Activated T-helper 17 cell treated with anti-CD3 and anti-CD28 coated beads, Interleukin-2, amount 50 U/mL, for 72 hours (primary cell): ENCODE results near the gene FAM83E. TPM values are rescaled to one million over a fixed set of nuclear protein-coding genes. Genes with fewer than 3 reads are reported as not detected.
"Not testable (repeated sequence)": the region's sequence is repeated elsewhere in the genome, so short reads cannot be mapped to it uniquely, and the experiment has no call there.

Source experiments
- ATAC-seq: fragments of 150-1000 bp; cut with Tn5 transposase; replicated peaks from 2 replicates; pipeline ENCODE4 v1.10.0; 2021; ENCODE audit warnings: mild to moderate bottlenecking, moderate library complexity
- H3K27ac Mint-ChIP-seq: one replicate; pipeline ENCODE4 v1.8.0; 2022; ENCODE audit warnings: mixed read lengths
- H3K27me3 Mint-ChIP-seq: one replicate; pipeline ENCODE4 v1.8.0; 2022; ENCODE audit warnings: mixed read lengths
- H3K36me3 Mint-ChIP-seq: one replicate; pipeline ENCODE4 v1.8.0; 2022; ENCODE audit warnings: low read depth, mild to moderate bottlenecking, mixed read lengths
- H3K4me1 Mint-ChIP-seq: one replicate; pipeline ENCODE4 v1.8.0; 2022; ENCODE audit warnings: mixed read lengths
- H3K4me3 Mint-ChIP-seq: one replicate; pipeline ENCODE4 v1.8.0; 2022; ENCODE audit warnings: mild to moderate bottlenecking, mixed read lengths
- H3K9me3 Mint-ChIP-seq: one replicate; pipeline ENCODE4 v1.8.0; 2022; ENCODE audit warnings: mixed read lengths
- total RNA-seq, 2 donors: library from RNA; stranded (reverse); gene quantifications; one replicate each; pipeline ENCODE4 v1.2.3, GENCODE V29; 2022

The FAM83E gene
- total RNA-seq, 2 donors from 2014 or later, result 4.6 to 8.6 TPM

DNA sequence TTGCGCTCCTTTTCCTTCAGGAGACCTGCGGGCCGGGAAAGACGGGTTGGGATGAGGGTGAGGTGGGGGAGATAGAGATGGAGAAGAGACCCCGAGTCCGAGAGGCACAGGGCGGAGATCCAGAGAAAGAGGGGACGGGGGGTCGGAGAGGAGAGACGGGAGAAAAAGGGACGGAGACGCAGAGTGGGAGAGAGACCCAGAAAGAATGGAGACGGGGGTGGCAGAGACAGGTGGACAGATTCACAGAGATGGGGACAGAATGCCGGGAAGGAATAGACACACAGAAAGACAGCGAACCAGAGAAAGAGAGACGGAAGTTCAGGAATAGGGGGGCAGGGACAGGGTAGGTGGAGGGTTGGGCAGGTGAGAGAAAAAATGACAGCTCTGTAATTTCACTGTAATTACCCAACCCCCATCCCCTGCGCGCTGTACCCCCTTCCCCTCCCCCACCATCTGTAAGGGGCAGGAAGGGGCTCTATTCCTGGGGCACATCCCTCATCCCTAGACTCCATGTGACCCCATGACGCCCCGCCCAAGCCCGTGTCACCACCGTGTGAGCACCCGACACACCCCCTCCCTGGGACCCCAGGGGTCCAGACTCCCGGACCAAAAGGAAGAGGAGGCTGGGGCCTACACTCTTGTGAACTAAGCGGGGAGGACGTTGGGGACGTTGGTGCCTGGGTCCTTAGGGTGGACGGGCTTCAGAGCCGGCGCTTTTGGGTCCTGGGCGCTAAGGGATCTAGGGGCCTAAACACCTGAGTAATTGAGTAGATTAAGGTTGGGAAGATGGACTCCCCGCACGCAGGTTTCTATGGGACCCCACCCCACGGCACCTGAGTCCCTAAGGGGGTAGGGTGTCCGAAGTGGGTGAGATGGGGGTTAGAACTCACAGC, 21.3 kb upstream of the FAM83E start:
- Mint-ChIP-seq H3K4me1 (peaks cover 35% of the 10 kb centered on the region), H3K27me3 (no peaks in the 10 kb centered on the region)

DNA sequence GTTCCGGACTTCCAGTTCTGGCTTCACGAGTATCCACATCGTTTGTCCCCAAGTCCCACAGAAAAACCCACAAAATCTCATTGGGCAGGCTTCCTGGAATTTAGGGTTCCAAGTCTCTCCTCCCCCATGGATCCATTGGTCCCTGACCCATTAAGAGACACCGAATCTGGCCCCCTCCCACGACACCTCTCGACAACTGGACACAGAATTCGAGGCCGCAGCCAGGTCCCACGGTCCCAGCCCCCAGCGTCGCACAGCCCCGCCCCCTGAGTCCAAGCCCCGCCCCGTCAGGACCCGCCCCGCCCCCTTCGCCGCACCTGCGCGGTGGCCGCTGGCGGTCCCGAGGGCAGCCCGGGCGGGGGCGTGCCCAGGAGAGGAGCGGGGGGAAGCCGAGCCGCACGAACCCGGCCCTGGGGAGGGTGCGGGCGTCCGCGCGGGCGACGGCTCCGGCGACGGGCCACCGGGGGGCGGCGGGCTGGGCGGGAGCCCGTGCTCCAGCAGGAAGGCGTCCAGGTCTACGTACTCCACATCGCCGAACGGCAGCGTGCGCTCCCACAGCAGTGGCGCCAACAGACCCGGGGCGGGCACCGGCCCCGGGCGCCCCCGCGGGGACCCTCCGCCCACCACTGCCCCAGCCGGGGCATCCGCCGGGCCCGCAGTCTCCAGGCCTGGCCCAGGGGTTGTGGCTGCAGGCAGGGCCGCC, 20.5 kb upstream of the FAM83E start:
- H3K4me1 Mint-ChIP-seq, result peaks cover 35% of the 10 kb centered on the region
- peaks cover 4% of the 10 kb centered on the region for H3K9me3 Mint-ChIP-seq
- no peaks in the 10 kb centered on the region for H3K27me3 Mint-ChIP-seq
- H3K36me3 Mint-ChIP-seq, result peaks cover 10% of the 10 kb centered on the region
- H3K4me3 Mint-ChIP-seq, result peak overlapping the region; percentile 96
- peak overlapping the region; percentile 85 for H3K27ac Mint-ChIP-seq
- peak; percentile 47 for ATAC-seq

More for the DNA sequence above, 21.3 kb upstream of the FAM83E start:
- H3K4me3 Mint-ChIP-seq, result peak overlapping the region; percentile 96
- peak overlapping the region; percentile 84 for H3K27ac Mint-ChIP-seq
- H3K9me3 Mint-ChIP-seq, result peaks cover 4% of the 10 kb centered on the region
- ATAC-seq, result no peak
- H3K36me3 Mint-ChIP-seq, result peaks cover 6% of the 10 kb centered on the region

DNA sequence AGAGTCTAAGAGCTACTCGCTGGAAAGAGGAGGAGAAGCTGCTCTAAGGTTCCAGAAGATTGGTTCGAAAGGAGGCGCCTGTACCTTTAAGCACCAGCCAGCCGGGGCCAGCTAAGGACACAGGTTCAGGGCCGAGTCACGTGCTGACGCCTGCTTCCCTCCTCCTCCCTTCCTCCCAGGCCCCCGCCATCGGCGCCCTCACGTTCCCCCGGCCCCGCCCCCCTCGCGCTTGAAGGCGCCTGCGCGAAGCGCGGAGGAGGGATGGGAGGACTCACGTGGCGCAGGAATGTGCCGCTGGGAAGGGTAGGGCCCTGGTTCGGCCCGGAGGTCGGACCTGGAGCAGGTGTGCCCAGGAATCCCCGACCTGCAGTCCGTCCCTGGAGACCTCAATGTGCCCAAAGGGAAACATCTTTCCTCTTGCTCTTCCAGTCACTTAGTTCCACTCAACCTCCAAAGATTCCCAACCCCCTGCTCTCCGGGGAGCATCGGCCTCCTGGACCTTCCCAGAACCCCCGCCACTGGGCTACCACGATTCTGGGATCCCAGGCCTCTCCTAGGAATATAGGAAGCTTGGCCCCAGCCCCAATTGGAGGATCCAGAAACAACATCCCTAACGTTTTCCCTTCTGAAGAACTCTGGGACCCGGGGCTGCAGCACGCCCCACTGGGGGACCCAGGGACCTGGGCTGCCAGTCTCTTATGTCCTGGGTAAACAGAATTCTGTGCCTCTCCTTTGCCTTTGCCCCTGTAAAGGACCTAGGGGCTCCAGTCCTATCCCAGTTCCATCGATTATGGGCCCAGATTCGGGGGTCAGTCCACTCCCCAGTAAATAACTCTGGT, 19.8 kb upstream of the FAM83E start:
- Mint-ChIP-seq H3K27me3 (no peaks in the 10 kb centered on the region), H3K4me1 (peaks cover 30% of the 10 kb centered on the region), H3K9me3 (peaks cover 4% of the 10 kb centered on the region), H3K4me3 (peak overlapping the region; percentile 96), H3K36me3 (peaks cover 14% of the 10 kb centered on the region), H3K27ac (peak overlapping the region; percentile 85)
- ATAC-seq, result peak; percentile 56

GRCh38 chr19:48634036-48634342, 19.1 kb upstream of the FAM83E start:
- H3K36me3 Mint-ChIP-seq, result peaks cover 14% of the 10 kb centered on the region
- peak overlapping the region; percentile 85 for H3K27ac Mint-ChIP-seq
- peak overlapping the region; percentile 96 for H3K4me3 Mint-ChIP-seq
- no peak for ATAC-seq
- H3K9me3 Mint-ChIP-seq, result peaks cover 4% of the 10 kb centered on the region
- no peaks in the 10 kb centered on the region for H3K27me3 Mint-ChIP-seq
- peaks cover 30% of the 10 kb centered on the region for H3K4me1 Mint-ChIP-seq

- Mint-ChIP-seq H3K27ac (peak overlapping the region; percentile 85), H3K4me1 (peaks cover 25% of the 10 kb centered on the region)
Observed at GRCh38 chr19:48633148-48634035, 18.5 kb upstream of the FAM83E start.

DNA sequence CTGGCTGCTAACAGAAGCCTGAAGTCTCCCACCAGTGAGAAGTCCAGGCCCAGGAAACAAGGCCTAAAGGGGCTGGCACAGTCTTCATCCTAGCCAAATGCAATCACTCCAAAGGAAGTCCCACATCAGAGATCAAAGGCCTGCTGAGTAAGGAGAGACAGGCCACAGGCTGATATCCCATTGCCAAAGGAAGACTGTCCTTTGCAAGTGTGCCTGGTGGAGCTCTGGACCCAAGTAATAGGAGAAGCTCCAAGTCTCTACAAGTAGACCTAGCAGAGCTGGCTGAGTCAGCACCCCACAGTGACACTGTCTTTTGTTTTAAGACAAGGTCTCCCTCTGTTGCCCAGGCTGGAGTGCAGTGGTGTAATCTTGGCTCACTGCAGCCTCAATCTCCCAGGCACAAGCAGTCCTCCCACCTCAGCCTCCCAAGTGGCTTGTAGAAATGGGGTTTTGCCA, 17.8 kb upstream of the FAM83E start:
- Mint-ChIP-seq H3K9me3 (peaks cover 3% of the 10 kb centered on the region), H3K4me1 (peaks cover 19% of the 10 kb centered on the region), H3K36me3 (peaks cover 17% of the 10 kb centered on the region), H3K27me3 (no peaks in the 10 kb centered on the region), H3K27ac (no peak overlapping the region), H3K4me3 (no peak overlapping the region)
- no peak for ATAC-seq

More at GRCh38 chr19:48633148-48634035, 18.5 kb upstream of the FAM83E start:
- ATAC-seq, result no peak
- Mint-ChIP-seq H3K27me3 (no peaks in the 10 kb centered on the region), H3K9me3 (peaks cover 4% of the 10 kb centered on the region), H3K36me3 (peaks cover 20% of the 10 kb centered on the region), H3K4me3 (peak overlapping the region; percentile 96)

DNA sequence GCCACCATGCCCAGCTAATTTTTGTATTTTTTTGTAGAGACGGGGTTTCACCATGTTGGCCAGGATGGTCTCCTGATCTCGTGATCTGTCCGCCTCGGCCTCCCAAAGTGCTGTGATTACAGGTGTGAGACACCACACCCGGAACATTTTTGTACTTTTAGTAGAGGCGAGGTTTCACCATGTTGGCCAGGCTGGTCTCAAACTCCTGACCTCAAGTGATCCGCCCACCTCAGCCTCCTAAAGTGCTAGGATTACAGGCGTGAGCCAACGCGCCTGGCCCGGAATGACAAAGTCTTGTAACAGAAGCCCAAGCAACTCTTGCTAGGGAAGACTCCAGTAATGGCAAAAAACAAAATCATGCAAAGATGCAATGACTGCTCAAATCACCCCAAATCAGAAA, 17.4 kb upstream of the FAM83E start:
- H3K27ac Mint-ChIP-seq, ATAC-seq, H3K27me3 Mint-ChIP-seq, H3K9me3 Mint-ChIP-seq, H3K4me3 Mint-ChIP-seq: not testable (repeated sequence)
- peaks cover 14% of the 10 kb centered on the region for H3K36me3 Mint-ChIP-seq
- H3K4me1 Mint-ChIP-seq, result peaks cover 16% of the 10 kb centered on the region

DNA sequence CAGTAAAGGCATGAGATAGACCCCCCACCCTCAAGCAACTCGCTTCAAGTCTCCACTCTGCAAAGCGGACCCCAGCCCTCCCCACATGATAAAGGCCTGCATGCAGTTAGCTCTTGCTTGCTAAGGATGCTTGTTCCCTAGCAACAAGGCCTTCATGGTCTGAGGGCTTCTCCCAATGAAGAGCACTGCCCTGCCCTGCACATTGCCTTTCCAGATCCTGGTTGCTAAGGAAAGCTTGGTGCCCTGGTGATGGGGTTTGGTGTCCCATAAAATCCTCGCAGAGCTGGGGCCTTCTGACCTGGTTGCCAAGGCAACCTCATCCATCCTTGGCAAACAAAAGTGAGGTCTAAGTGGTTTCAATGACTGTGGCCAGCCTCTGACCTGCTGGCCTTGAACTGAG, 16.3 kb upstream of the FAM83E start:
- ATAC-seq, result no peak
- no peaks in the 10 kb centered on the region for H3K9me3 Mint-ChIP-seq
- H3K4me3 Mint-ChIP-seq, result no peak overlapping the region
- no peak overlapping the region for H3K27ac Mint-ChIP-seq
- peaks cover 15% of the 10 kb centered on the region for H3K4me1 Mint-ChIP-seq
- no peaks in the 10 kb centered on the region for H3K27me3 Mint-ChIP-seq
- H3K36me3 Mint-ChIP-seq, result peaks cover 17% of the 10 kb centered on the region

GRCh38 chr19:48630296-48631063, 15.6 kb upstream of the FAM83E start:
- no peaks in the 10 kb centered on the region for H3K27me3 Mint-ChIP-seq
- H3K4me1 Mint-ChIP-seq, result peaks cover 10% of the 10 kb centered on the region
- ATAC-seq, result no peak
- H3K27ac Mint-ChIP-seq, result peak overlapping the region; percentile 17
- no peaks in the 10 kb centered on the region for H3K9me3 Mint-ChIP-seq
- H3K4me3 Mint-ChIP-seq, result no peak overlapping the region
- H3K36me3 Mint-ChIP-seq, result peaks cover 21% of the 10 kb centered on the region

DNA sequence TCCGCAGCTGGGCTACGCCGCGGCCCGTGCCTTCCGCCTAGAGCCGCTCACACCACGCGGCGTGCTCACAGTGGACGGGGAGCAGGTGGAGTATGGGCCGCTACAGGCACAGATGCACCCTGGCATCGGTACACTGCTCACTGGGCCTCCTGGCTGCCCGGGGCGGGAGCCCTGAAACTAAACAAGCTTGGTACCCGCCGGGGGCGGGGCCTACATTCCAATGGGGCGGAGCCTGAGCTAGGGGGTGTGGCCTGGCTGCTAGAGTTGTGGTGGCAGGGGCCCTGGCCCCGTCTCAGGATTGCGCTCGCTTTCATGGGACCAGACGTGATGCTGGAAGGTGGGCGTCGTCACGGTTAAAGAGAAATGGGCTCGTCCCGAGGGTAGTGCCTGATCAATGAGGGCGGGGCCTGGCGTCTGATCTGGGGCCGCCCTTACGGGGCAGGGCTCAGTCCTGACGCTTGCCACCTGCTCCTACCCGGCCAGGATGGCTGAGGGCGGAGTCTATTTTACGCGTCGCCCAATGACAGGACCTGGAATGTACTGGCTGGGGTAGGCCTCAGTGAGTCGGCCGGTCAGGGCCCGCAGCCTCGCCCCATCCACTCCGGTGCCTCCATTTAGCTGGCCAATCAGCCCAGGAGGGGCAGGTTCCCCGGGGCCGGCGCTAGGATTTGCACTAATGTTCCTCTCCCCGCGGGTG, 14.9 kb upstream of the FAM83E start:
- no peak overlapping the region for H3K4me3 Mint-ChIP-seq
- no peak overlapping the region for H3K27ac Mint-ChIP-seq
- H3K27me3 Mint-ChIP-seq, result no peaks in the 10 kb centered on the region
- no peaks in the 10 kb centered on the region for H3K9me3 Mint-ChIP-seq
- ATAC-seq, result no peak
- peaks cover 7% of the 10 kb centered on the region for H3K4me1 Mint-ChIP-seq
- H3K36me3 Mint-ChIP-seq, result peaks cover 21% of the 10 kb centered on the region

DNA sequence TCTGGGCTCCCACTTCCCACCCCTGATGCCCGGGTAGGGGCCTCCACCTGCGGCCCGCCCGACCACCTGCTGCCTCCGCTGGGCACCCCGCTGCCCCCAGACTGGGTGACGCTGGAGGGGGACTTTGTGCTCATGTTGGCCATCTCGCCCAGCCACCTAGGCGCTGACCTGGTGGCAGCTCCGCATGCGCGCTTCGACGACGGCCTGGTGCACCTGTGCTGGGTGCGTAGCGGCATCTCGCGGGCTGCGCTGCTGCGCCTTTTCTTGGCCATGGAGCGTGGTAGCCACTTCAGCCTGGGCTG, 14.4 kb upstream of the FAM83E start:
- H3K27me3 Mint-ChIP-seq, result no peaks in the 10 kb centered on the region
- H3K4me1 Mint-ChIP-seq, result peaks cover 2% of the 10 kb centered on the region
- H3K9me3 Mint-ChIP-seq, result no peaks in the 10 kb centered on the region
- ATAC-seq, result no peak
- no peak overlapping the region for H3K4me3 Mint-ChIP-seq
- peaks cover 22% of the 10 kb centered on the region for H3K36me3 Mint-ChIP-seq
- no peak overlapping the region for H3K27ac Mint-ChIP-seq

DNA sequence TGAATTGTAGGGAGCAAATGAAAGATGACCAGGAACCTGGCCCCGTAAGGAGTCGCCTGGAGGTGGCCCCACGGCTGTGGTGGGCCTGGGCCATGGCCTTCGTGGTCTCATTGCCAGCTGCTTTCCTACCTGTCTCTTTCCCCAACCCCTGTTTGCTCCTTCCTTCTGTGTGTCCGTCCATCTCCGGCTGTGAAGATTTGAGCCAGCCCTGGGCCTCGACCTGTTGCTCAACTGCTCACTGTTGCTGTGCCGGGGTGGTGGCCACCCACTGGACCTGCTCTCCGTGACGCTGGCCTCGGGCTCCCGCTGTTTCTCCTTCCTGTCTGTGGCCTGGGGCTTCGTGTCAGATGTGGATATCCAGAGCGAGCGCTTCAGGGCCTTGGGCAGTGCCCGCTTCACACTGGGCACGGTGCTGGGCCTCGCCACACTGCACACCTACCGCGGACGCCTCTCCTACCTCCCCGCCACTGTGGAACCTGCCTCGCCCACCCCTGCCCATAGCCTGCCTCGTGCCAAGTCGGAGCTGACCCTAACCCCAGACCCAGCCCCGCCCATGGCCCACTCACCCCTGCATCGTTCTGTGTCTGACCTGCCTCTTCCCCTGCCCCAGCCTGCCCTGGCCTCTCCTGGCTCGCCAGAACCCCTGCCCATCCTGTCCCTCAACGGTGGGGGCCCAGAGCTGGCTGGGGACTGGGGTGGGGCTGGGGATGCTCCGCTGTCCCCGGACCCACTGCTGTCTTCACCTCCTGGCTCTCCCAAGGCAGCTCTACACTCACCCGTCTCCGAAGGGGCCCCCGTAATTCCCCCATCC, 13.8 kb upstream of the FAM83E start:
- Mint-ChIP-seq H3K36me3 (peaks cover 28% of the 10 kb centered on the region), H3K27me3 (no peaks in the 10 kb centered on the region), H3K4me3 (no peak overlapping the region), H3K27ac (no peak overlapping the region), H3K9me3 (no peaks in the 10 kb centered on the region), H3K4me1 (peaks cover 5% of the 10 kb centered on the region)
- ATAC-seq, result no peak
